Measurements from ENCODE around the gene HIF1AN. TPM values are rescaled to one million over a fixed set of nuclear protein-coding genes. Genes with fewer than 3 reads are reported as not detected.

The HIF1AN gene
- polyA plus RNA-seq, 1 donor (not counting 4 experiments of a cell fraction or from before 2014, with no cell fraction given), result 16.8 TPM

DNA sequence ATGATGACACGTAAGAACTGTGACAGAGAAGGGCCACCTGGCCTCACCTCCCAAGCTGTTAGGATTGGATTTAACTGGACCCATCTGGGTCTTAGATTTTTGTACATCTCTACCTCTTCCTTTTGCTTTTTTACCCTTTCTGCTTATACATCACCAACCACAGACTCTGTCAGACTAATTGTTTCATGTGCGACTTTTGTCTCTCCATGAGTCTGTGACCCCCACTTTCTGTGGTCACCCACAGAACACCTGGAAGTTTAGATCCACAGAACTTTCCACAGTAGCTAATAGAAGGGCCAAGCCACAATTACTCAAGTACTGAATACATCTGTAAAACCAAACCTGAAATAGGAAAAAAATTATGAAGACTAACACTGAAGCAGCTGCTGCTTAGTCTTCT, 39.2 kb upstream of the HIF1AN start:
- TF ChIP-seq, protein P1, sequence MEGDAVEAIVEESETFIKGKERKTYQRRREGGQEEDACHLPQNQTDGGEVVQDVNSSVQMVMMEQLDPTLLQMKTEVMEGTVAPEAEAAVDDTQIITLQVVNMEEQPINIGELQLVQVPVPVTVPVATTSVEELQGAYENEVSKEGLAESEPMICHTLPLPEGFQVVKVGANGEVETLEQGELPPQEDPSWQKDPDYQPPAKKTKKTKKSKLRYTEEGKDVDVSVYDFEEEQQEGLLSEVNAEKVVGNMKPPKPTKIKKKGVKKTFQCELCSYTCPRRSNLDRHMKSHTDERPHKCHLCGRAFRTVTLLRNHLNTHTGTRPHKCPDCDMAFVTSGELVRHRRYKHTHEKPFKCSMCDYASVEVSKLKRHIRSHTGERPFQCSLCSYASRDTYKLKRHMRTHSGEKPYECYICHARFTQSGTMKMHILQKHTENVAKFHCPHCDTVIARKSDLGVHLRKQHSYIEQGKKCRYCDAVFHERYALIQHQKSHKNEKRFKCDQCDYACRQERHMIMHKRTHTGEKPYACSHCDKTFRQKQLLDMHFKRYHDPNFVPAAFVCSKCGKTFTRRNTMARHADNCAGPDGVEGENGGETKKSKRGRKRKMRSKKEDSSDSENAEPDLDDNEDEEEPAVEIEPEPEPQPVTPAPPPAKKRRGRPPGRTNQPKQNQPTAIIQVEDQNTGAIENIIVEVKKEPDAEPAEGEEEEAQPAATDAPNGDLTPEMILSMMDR (optimal IDR thresholded peaks at IDR 0.05 in 1 of 3, IDR thresholded peaks at IDR 0.05 in 1 of 3, conservative IDR thresholded peaks at IDR 0.05 in 1 of 3; ENCODE audit: extremely low read depth in 1 of 3, insufficient read depth in 2 of 3, low read length in 3 of 3), result no peak
- no peak for TF ChIP-seq EZH2 (IDR thresholded peaks at IDR 0.05; ENCODE audit: low read length)
- Histone ChIP-seq H3K9me3 (ENCODE audit: control insufficient read depth, low read depth, low read length) (no peaks in the 10 kb centered on the region), H2AFZ (ENCODE audit: control insufficient read depth, low read length) (no peak overlapping the region), H3K4me2 (ENCODE audit: control insufficient read depth, extremely low read depth, insufficient read depth, low read depth, low read length) (no peak overlapping the region), H3K4me1 (ENCODE audit: control insufficient read depth, extremely low read depth, insufficient read depth, low read length) (no peaks in the 10 kb centered on the region), H3K9ac (ENCODE audit: control insufficient read depth, extremely low read depth, insufficient read depth, low read length) (no peak overlapping the region), H3K79me2 (ENCODE audit: control insufficient read depth, insufficient read depth, low read length) (no peaks in the 10 kb centered on the region), H3K27ac (ENCODE audit: control insufficient read depth, insufficient read depth, low read length) (no peak overlapping the region), H4K20me1 (ENCODE audit: control insufficient read depth, extremely low read depth, insufficient read depth, low read length) (no peaks in the 10 kb centered on the region), H3K36me3 (ENCODE audit: control insufficient read depth in 2 of 2, extremely low read depth in 1 of 2, insufficient read depth in 2 of 2, low read length in 2 of 2) (peaks cover 0 to 6% of the 10 kb centered on the region in 2 experiments), H3K27me3 (ENCODE audit: control insufficient read depth, extremely low read depth, insufficient read depth, low read length) (no peaks in the 10 kb centered on the region), H3K4me3 (ENCODE audit: control insufficient read depth in 2 of 3, extremely low read depth in 1 of 3, insufficient read depth in 2 of 3, low read depth in 1 of 3, low read length in 3 of 3) (no peak overlapping the region), H3K9me1 (ENCODE audit: control insufficient read depth, extremely low read depth, insufficient read depth, low read length) (no peaks in the 10 kb centered on the region)
- dilution Hi-C loops (cut with MboI; ENCODE audit: extremely low pct_ligation_motif_present, low sequenced_read_pairs), result no loop called here
- FAIRE-seq (no peak), DNase-seq (ENCODE audit: low read depth, low spot score) (no peak)

- dilution Hi-C loops (cut with MboI; ENCODE audit: extremely low pct_ligation_motif_present, low sequenced_read_pairs), result no loop called here
- FAIRE-seq, result no peak
Measured at GRCh38 chr10:100498059-100498458, 37.7 kb upstream of the HIF1AN start.

More at GRCh38 chr10:100498059-100498458, 37.7 kb upstream of the HIF1AN start:
- Histone ChIP-seq H3K27ac (ENCODE audit: control insufficient read depth, insufficient read depth, low read length) (no peak overlapping the region), H3K9me3 (ENCODE audit: control insufficient read depth, low read depth, low read length) (no peaks in the 10 kb centered on the region), H3K4me2 (ENCODE audit: control insufficient read depth, extremely low read depth, insufficient read depth, low read depth, low read length) (no peak overlapping the region), H3K36me3 (ENCODE audit: control insufficient read depth in 2 of 2, extremely low read depth in 1 of 2, insufficient read depth in 2 of 2, low read length in 2 of 2) (peaks cover 0 to 8% of the 10 kb centered on the region in 2 experiments), H3K79me2 (ENCODE audit: control insufficient read depth, insufficient read depth, low read length) (no peaks in the 10 kb centered on the region), H3K4me1 (ENCODE audit: control insufficient read depth, extremely low read depth, insufficient read depth, low read length) (no peaks in the 10 kb centered on the region), H3K9ac (ENCODE audit: control insufficient read depth, extremely low read depth, insufficient read depth, low read length) (no peak overlapping the region), H3K27me3 (ENCODE audit: control insufficient read depth, extremely low read depth, insufficient read depth, low read length) (no peaks in the 10 kb centered on the region), H3K9me1 (ENCODE audit: control insufficient read depth, extremely low read depth, insufficient read depth, low read length) (no peaks in the 10 kb centered on the region), H3K4me3 (ENCODE audit: control insufficient read depth in 2 of 3, extremely low read depth in 1 of 3, insufficient read depth in 2 of 3, low read depth in 1 of 3, low read length in 3 of 3) (no peak overlapping the region), H4K20me1 (ENCODE audit: control insufficient read depth, extremely low read depth, insufficient read depth, low read length) (no peaks in the 10 kb centered on the region), H2AFZ (ENCODE audit: control insufficient read depth, low read length) (no peak overlapping the region)
- TF ChIP-seq EZH2 (IDR thresholded peaks at IDR 0.05; ENCODE audit: low read length), result no peak
- TF ChIP-seq, protein P1 (optimal IDR thresholded peaks at IDR 0.05 in 1 of 3, IDR thresholded peaks at IDR 0.05 in 1 of 3, conservative IDR thresholded peaks at IDR 0.05 in 1 of 3; ENCODE audit: extremely low read depth in 1 of 3, insufficient read depth in 2 of 3, low read length in 3 of 3), result no peak
- DNase-seq (ENCODE audit: low read depth, low spot score), result no peak

Measured in keratinocyte (primary cell).